HG03159 (cell line): ENCODE measurements around the gene TRIML2.
"Not testable (repeated sequence)": the region's sequence is repeated elsewhere in the genome, so short reads cannot be mapped to it uniquely, and the experiment has no call there.

ENCODE experiments used
- ATAC-seq: cut with Tn5 transposase; IDR thresholded peaks from one replicate; pipeline ENCODE4 v1.9.1; 2021; ENCODE audit warnings: mild to moderate bottlenecking, moderate library complexity; ENCODE audit not compliant: unreplicated experiment

The TRIML2 gene

DNA sequence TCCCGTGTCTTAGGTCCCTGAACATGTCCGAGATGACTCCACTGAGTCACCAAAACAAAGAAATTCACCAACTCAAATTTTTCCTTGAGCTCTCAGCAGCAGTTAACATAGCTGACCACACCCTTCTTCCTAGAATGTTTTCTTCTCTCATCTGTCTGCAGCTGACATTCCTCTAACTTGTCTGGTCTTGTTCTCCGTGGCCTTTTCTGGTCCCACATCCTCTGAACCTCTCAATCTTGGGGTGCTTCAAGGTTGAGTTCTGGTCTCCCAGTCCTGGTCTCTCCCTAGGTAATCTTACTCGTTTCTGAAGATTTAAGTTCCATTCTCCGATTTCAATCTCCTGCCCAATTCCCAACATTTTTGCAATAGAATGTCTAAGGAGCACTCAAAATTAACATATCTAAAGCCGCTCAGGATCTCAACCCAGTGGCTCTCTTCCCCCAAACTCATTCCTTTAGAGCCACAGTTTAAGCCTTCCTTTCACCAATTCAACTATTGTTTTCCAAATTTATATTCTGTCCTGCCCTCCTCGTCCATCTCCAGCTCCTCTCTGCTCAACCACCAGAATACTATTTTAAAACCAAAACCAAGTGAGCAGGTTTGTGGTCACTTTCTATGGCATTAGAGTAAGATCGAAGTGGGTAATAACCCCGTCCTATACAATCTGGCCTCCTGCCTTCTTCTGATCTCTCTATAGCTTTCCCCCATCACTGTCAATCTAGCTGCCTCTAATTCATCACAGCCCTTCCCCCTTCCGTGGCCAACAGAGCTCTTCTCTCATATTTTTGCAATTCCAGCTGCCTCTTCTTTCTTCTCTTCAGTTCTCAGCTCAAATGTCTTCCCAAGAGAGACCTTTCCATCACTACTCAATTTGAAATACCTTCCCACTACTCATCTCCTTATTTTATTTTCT lies 1.2 kb downstream of the TRIML2 start:
- ATAC-seq: no peak

DNA sequence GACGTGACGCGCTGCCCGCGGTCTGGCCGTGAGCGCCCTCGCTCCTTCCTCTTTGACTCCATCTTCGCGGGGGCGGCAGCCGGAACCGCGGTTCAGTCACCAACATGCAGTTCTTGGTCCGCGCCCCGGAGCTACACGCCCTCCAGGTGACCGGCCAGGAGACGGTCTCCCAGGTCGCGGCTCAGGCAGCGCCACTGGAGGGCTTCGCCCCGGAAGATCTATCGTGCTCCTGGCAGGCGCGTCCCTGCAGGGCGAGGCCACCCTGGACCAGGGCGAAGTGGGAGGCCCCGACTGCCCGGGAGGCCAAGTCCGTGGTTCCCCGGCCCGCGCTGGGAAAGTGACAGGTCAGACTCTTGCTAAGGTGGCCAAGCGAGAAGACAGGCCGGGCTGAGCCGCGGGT lies 2.9 kb downstream of the TRIML2 start:
- ATAC-seq: no peak

DNA sequence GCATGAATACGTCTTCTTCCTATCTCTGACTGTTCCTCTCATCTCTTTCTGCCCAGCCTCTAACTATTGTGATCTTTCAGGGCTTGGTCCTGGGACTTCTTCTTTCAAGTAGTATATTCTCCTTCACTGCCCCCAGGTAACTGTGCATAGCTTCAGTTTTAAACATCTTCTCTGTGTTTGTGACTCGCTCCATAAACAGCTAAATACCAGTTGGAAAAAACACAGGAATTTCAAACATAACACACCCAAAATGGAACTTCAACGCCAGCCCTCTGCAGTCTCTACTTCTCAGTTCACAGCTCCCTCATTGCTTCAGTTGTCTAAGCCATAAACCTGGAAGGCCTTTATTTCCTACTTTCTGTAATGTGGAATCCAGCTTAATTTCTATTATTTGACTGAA lies 16.6 kb downstream of the TRIML2 start:
- no peak for ATAC-seq

DNA sequence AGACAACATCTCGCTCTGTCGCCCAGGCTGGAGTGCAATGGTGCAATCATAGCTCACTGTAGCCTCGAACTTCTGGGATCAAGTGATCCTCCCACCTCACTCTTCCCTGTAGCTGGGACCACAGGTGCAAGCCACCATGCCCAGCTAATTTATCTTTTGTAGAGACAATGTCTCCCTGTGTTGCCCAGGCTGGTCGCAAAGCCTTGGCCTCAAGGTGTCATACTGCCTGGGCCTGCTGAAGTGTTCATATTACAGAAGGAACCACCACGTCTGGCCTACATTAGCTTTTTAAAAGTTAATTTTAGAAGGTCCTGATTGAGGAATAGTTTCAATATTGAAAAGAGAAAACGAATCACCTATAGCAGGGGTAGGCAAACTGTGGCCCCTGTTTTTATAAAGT lies 22.5 kb downstream of the TRIML2 start:
- ATAC-seq: no peak

DNA sequence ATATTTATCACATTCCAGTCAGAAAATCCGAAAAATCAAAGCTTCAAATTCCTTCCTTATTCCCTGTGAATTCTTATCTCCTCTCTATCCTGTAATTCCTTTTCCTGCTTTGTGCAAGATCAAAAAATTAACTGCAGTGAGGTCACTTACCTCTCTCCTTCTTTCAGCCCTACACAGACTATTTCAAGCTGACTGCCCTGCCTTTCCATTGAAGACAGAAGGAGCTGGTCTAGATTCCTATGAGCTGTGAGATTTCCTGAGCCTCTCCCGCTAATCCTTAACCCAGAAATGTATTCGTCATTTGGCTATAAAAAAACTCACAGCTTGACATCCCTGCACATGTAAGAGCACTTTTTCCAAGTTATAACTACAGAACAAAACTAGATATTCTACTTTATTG lies 26.6 kb downstream of the TRIML2 start:
- ATAC-seq: no peak

DNA sequence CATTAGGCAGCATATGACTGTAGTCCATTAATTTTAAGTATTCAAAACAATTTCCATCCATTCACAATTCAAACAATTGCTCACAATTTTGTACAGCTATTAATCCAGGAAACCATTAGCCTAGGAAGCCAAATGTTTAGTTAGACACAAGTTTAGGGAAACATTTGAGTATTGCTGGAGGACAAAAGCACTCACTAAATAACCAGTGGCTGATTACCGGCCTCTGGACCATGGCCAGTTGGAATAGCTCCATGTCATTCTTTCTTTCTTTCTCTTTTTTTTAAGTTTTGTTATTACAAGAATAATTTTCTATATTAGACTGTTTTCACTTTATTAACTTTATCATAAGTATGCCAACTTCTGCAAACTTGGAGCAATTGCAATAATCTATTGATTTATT lies 31.3 kb downstream of the TRIML2 start:
- no peak for ATAC-seq

DNA sequence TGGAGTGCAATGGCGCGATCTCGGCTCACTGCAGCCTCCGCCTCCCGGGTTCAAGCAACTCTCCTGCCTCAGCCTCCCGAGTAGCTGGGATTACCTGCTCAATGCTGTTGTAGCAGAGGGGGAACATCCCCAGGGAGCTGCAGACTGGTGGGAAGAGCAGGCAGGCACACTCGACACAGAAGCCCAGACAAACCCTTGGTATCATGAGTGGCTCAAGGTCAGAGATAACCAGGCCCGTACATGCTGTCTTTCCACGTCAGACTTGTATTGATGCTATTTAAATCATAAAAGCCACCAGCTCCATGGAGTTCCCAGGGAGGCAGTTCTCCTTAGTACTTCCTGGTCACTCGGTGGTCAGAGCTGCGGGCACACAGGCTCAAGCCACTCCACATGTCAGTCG lies 33.2 kb downstream of the TRIML2 start:
- ATAC-seq: no peak

DNA sequence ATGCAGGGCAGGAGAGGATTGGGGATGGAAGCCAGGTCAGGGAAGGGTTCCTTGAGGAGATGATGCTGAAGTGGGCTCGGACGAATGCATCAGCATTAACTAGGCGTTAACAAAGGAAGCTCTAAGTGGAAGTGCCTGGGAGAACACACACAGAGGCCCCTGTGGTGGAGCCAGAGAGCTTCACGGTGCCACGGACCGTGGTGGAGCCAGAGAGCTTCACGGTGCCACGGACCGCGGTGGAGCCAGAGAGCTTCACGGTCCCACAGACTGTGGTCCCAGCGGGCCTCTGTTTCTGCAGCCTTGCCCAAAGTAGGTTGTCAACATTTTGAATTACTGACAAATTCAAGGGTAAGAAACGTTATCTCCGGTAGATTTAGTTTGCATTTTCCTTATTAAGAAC lies 48.3 kb downstream of the TRIML2 start:
- ATAC-seq: no peak

DNA sequence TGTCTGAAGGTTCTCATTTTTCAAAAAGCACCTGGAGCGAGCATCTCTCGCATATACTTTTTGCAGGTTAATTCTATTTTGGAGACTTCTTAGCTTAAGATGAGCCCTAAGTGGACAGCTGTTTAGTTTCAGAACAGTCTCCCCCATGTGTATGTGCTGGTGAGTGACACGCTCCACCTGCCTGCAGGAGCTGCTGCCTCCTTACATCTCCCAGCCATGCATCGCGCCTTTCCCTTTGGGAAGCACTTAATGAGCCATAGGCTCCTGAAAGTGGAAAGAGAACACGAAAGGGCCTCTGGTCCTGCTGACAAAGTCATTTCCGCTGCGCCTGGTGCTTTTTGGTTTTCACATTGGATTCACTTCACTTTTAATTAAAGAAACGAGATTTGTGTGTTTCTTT lies 56.1 kb downstream of the TRIML2 start:
- ATAC-seq: no peak

DNA sequence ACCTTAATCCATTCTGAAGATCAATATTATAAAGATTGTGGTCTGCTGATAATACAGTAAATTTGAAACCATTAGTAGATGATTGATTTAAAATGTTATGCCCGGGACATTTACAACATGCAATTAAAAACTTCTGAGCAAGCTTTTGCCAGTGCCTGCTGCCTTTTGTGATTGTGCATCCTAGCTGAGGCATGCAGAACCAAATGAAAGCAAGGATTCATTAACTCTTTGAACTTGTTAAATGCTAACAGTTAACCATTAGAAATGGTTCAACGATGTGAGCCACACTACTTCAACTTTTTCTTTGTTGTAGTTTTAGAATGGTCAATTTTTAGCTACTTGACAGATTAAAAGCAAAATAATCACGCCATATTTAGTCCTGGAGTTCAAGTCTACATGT lies 62.7 kb downstream of the TRIML2 start:
- ATAC-seq: no peak

DNA sequence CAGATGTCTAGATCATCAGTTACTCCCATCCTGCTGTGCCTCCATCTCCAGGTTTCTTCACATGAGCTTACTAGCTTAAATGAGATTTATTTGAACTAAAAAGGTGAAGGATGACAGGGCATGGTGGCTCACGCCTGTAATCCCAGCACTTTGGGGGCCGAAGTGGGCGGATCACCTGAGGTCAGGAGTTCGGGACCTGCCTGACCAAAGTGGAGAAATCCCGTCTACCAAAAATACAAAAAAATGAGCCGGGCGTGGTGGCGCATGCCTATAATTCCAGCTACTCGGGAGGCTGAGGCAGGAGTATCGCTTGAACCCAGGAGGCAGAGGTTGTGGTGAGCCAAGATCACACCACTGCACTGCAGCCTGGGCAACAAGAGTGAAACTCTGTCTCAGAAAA lies 63.9 kb downstream of the TRIML2 start:
- ATAC-seq: not testable (repeated sequence)

DNA sequence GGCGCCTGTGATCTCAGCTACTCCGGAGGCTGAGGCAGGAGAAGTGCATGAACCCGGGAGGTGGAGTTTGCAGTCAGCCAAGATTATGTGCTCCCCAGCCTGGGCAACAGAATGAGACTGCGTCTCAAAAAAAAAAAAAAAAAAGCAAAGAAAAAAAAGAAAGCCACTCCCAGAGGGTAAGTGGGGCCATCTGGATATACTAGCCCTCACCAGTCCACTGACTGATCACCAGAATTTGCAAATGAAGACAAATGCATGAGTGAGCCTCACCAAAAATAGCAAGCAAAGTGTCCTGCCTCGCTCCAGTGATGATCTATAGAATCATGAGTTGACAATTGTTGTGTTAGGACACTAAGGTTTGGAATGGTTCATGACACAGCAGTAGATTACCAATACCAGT lies 66.2 kb downstream of the TRIML2 start:
- no peak for ATAC-seq

DNA sequence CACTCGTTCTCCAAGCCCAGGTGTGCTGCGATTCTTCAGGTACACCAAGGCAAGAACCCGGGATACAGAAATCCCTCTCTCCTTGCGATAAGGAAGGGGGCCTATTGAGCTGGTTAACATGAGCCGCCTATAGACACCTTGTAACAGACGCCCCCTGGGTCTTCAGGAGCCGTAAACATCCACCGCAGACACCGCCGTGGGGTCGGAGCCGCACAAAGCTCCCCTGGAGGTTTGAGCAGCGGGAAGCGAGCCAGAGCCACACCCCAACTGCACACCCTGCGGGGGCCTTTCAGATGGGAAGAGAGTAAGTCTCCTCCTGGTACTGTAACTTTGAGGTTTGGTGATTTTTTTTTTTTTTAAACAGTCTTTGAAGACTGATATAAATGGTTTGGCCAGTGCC lies 67.2 kb downstream of the TRIML2 start:
- no peak for ATAC-seq

DNA sequence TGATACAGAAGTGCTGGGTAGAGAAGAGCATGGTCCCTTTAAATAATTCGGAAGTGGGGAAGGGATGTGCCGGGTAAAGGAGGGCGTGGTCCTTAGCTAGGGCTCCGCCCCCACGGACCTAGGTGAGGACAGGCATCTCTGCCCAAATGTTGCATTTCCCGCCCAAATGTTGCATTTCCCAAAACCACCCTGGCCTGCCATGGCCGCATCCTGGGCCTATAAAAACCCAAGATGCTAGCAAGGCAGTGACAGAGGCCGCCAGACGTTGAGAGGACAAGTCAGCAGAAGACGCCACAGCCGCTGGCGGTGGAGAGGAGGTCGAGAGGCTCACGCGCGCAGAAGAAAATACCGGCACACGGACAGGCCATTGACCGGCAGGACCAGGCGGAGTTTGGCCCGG lies 67.7 kb downstream of the TRIML2 start:
- no peak for ATAC-seq
